A549 (cell line): Measurements from ENCODE around the gene EIF4E.

Experiments
- CTCF ChIP-seq: fragments of >200 bp; sonication (Bioruptor Twin); formaldehyde crosslinking; IDR thresholded peaks from 3 replicates; pipeline ENCODE4 v1.5.1; 2016
- EP300 ChIP-seq, 2 experiments: fragments of >200 bp; sonication (Bioruptor Twin); formaldehyde crosslinking; IDR thresholded peaks; 2 replicates in 1 of 2; 3 replicates in 1 of 2; pipeline ENCODE4 v1.6.1; 2016 to 2017
- JUNB ChIP-seq: fragments of >200 bp; sonication (Bioruptor Twin); formaldehyde crosslinking; IDR thresholded peaks from 2 replicates; pipeline ENCODE4 v1.6.1; 2016
- KDM5A ChIP-seq: fragments of 200-600 bp; sonication (generic); IDR thresholded peaks from 2 replicates; pipeline ENCODE4 v1.6.1; 2016; ENCODE audit warnings: antibody characterized with exemption, mild to moderate bottlenecking
- MYC ChIP-seq: IDR thresholded peaks from 2 replicates; pipeline ENCODE4 v1.6.1; 2012; ENCODE audit warnings: mild to moderate bottlenecking, inconsistent platforms, low read length, improper control_type of control experiment, borderline replicate concordance
- REST ChIP-seq: fragments of 200-600 bp; sonication (generic); IDR thresholded peaks from 2 replicates; pipeline ENCODE4 v1.6.1; 2016; ENCODE audit warnings: antibody characterized with exemption, mild to moderate bottlenecking, moderate library complexity
- RFX5 ChIP-seq: fragments of 450-650 bp; IDR thresholded peaks from 2 replicates; pipeline ENCODE4 v1.7.1; 2014; ENCODE audit warnings: antibody characterized with exemption, mild to moderate bottlenecking, moderate library complexity
- SMC3 ChIP-seq: fragments of >200 bp; sonication (Bioruptor Twin); formaldehyde crosslinking; IDR thresholded peaks from 3 replicates; pipeline ENCODE4 v1.6.1; 2018; ENCODE audit warnings: inconsistent platforms

- TF ChIP-seq CTCF = no peak
- no peak for TF ChIP-seq KDM5A
- TF ChIP-seq JUNB = no peak
- TF ChIP-seq RFX5 = no peak
- no peak for TF ChIP-seq MYC
- TF ChIP-seq REST = no peak
- no peak for TF ChIP-seq EP300 (IDR thresholded peaks at IDR 0.05)
- no peak for TF ChIP-seq SMC3
These were observed 38.0 kb upstream of the EIF4E start for GRCh38 chr4:98966926-98967325.
